Left ventricle myocardium inferior (tissue), 1 donor: ENCODE data around the gene PARD6G. TPM values are rescaled to one million over a fixed set of nuclear protein-coding genes. Genes with fewer than 3 reads are reported as not detected.

Source experiments
- DNase-seq: peaks from one replicate; pipeline ENCODE4 v3.0.0-alpha.2; 2020
- H3K27ac ChIP-seq: fragments of 200-600 bp; replicated peaks from 2 replicates; pipeline ENCODE4 v1.8.0; 2021
- H3K27me3 ChIP-seq: fragments of 200-600 bp; 2 replicates; pipeline ENCODE4 v1.8.0; 2021; ENCODE audit warnings: low read depth
- H3K36me3 ChIP-seq: fragments of 200-600 bp; 2 replicates; pipeline ENCODE4 v1.8.0; 2021
- H3K4me1 ChIP-seq: fragments of 200-600 bp; 2 replicates; pipeline ENCODE4 v1.8.0; 2021
- H3K4me3 ChIP-seq: fragments of 200-600 bp; 2 replicates; pipeline ENCODE4 v1.8.0; 2021; ENCODE audit warnings: mild to moderate bottlenecking, moderate library complexity
- H3K9me3 ChIP-seq: fragments of 200-600 bp; replicated peaks from 2 replicates; pipeline ENCODE4 v1.8.0; 2021
- intact Hi-C: fragments of 100-400 bp; cut with micrococcal nuclease; formaldehyde crosslinking; loops from one replicate; pipeline ENCODE4 v1.11.0; 2022
- total RNA-seq: library from RNA; stranded (reverse); fragmentation: NEBNext Ultra II Directional; extraction: Animal tissue kit (Norgen Biotek cat#: 25700); gene quantifications from one replicate; pipeline ENCODE4 v1.2.1, GENCODE V29; 2021
- TF ChIP-seq, protein P1 (sequence below): fragments of 200-600 bp; IDR thresholded peaks from 2 replicates; pipeline ENCODE4 v1.8.0; 2021; ENCODE audit warnings: antibody characterized with exemption, mild to moderate bottlenecking, borderline replicate concordance
- donor health status: DM: no; HTN: yes; CAD: no; lungs with severe emphysema.

PARD6G gene
- total RNA-seq, 1 donor from 2014 or later = 2.0 TPM

DNA sequence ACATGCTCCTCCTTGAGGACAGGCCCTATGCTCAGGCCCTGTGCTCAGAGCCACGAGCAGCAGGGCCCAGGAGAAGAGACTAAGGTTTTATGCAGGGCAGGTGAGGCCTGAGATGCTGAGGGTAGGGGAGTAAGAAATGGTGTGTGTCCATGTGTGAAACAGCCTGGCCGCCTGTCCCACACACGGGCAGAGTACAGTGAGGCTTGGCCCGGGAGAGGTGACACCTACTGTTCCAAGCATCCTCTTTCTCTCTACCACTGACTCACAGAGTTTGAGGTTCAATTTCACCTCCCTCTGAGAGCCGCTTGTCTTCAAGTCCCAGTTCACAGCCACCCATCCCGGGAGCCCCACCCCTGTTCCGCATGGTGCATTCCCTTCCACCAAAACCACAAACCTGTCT is 84.1 kb downstream of the PARD6G start:
- intact Hi-C loops = no loop called here
- TF ChIP-seq, protein P1, sequence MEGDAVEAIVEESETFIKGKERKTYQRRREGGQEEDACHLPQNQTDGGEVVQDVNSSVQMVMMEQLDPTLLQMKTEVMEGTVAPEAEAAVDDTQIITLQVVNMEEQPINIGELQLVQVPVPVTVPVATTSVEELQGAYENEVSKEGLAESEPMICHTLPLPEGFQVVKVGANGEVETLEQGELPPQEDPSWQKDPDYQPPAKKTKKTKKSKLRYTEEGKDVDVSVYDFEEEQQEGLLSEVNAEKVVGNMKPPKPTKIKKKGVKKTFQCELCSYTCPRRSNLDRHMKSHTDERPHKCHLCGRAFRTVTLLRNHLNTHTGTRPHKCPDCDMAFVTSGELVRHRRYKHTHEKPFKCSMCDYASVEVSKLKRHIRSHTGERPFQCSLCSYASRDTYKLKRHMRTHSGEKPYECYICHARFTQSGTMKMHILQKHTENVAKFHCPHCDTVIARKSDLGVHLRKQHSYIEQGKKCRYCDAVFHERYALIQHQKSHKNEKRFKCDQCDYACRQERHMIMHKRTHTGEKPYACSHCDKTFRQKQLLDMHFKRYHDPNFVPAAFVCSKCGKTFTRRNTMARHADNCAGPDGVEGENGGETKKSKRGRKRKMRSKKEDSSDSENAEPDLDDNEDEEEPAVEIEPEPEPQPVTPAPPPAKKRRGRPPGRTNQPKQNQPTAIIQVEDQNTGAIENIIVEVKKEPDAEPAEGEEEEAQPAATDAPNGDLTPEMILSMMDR = no peak
- no peaks in the 10 kb centered on the region for H3K36me3 ChIP-seq
- DNase-seq = no peak
- H3K4me1 ChIP-seq = no peaks in the 10 kb centered on the region
- H3K4me3 ChIP-seq = no peak overlapping the region
- H3K27me3 ChIP-seq = peaks cover 9% of the 10 kb centered on the region
- peaks cover 23% of the 10 kb centered on the region for H3K9me3 ChIP-seq
- no peak overlapping the region for H3K27ac ChIP-seq

DNA sequence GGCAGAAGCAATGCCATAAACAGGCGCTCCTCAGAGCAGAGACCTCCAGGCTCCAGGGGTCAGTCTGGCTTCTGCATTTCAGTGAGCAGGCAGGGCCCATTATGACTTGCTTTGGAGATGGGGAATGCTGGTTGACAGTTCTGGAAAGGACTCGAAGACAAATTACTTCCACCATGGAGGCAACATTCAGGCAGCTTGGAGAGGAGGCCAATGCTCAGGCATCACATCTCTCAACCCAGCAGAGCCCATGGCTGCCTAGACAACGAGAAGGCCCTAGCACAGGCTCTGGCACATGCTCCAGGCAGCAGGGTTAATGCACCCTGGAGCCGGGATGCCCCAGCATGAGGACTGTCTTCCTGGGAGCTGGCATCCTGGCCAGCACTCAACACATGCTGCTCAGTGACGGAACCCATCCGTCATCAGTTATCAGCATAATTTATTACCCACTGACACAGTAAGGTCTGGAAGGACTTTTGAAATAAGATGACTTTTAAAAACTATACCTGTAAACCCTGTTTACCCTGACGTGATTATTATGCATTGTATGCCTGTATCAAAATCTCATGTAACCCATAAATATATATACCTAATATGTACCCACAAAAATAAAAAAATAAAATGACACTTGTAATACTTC is 85.4 kb downstream of the PARD6G start:
- intact Hi-C loops = no loop called here
- H3K9me3 ChIP-seq = peaks cover 23% of the 10 kb centered on the region
- no peak for DNase-seq
- H3K27ac ChIP-seq = no peak overlapping the region
- no peak overlapping the region for H3K4me3 ChIP-seq
- no peaks in the 10 kb centered on the region for H3K4me1 ChIP-seq
- no peaks in the 10 kb centered on the region for H3K36me3 ChIP-seq
- peaks cover 9% of the 10 kb centered on the region for H3K27me3 ChIP-seq
- TF ChIP-seq, protein P1 = no peak

DNA sequence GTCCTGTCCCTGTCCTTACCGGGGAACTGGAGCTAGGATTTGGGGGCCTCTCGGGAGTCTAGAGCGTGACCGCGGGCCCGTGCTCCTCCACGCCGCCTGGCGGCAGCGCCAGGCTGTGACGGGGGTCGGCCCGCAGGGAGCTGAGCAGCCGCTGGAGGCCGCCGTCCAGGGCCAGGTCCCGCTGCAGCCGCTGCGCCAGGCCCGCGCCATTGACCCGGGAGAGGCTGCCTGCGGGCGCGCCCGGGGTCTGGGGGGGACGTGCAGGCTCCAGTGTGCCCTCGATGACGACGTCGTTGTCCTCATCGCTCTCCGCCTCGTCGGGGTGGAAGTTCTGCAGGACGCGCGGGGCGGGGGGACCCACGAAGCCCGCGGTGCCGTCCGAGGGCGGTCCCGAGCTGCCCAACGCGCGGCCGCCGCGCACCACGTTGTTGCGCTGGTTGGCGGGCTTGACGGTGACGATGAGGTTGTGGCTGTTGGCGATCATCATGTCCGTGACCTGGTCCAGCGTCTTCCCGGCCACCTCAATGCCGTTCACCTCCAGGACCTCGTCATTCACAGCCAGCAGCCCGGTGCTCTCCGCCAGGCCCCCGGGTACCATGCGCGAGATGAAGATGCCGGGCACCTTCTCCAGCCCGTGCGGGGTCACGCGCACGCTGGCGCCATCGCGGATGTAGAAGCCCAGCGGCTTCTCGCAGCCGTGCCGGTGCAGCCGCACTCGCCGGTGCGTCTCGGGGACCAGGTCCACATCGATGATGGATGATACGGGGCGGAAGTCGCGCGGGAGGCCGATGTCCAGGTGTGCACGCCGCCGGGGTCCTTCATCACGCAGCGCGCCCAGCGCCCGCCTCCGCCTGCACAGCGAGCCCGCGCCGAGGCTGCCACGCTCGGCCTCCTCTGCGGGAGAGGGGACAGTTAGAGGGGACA is 87.3 kb downstream of the PARD6G start:
- TF ChIP-seq, protein P1 = peak; percentile 72
- Histone ChIP-seq H3K27me3 (peaks cover 9% of the 10 kb centered on the region), H3K36me3 (no peaks in the 10 kb centered on the region), H3K9me3 (peaks cover 12% of the 10 kb centered on the region), H3K4me1 (no peaks in the 10 kb centered on the region), H3K27ac (no peak overlapping the region), H3K4me3 (peak overlapping the region; percentile 55)
- DNase-seq = peak; percentile 32
- intact Hi-C loops = no loop called here

DNA sequence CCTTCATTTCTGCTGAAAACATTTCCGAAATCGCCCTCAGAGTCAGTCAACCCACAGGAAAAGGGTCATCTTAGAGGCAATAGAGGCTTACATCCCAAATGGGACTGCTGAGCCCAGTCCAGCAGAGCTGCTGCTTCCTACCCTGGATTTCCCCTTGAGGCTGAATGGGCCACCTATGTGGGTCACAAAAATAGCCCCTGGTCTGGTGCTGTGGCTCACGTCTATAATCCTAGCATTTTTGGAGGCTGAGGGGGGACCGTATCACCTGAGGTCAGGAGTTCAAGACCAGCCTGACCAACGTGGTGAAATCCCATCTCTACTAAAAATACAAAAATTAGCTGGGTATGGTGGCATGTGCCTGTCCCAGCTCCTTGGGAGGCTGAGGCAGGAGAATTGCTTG is 88.9 kb downstream of the PARD6G start:
- no peaks in the 10 kb centered on the region for H3K9me3 ChIP-seq
- DNase-seq = no peak
- peaks cover 9% of the 10 kb centered on the region for H3K27me3 ChIP-seq
- TF ChIP-seq, protein P1 = no peak
- intact Hi-C loops = no loop called here
- H3K36me3 ChIP-seq = no peaks in the 10 kb centered on the region
- no peaks in the 10 kb centered on the region for H3K4me1 ChIP-seq
- H3K27ac ChIP-seq = no peak overlapping the region
- H3K4me3 ChIP-seq = no peak overlapping the region

DNA sequence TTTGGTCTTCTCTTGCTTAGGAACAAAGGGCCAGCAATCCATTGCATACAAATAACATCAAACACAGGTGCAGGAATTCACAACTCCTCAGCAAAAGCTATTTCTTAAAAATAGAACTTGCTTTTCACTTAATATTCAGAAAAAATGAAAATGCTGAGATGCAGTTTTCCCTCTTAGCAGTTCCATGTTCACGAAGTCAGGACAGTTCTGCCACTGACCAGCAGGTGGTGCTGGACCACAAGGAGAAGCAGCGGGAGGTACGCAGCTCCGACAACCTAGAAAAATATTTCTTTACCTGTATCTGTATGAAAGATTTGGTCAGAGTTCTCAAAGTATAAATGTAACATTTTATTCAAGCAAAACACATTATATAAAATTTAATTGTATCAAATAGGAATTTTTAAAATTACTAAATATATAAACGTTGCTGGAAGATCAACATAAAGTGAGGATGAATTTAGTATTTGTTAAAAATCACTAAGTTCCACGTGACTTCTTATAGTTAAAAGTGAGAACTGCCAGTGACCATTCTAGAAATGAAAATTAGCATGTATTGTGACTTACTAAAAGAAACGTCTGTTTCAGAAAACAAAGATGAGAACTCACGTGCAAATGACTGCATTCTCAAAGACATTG is 89.5 kb downstream of the PARD6G start:
- Histone ChIP-seq H3K9me3 (no peaks in the 10 kb centered on the region), H3K27ac (no peak overlapping the region), H3K36me3 (no peaks in the 10 kb centered on the region), H3K27me3 (peaks cover 9% of the 10 kb centered on the region), H3K4me1 (no peaks in the 10 kb centered on the region), H3K4me3 (no peak overlapping the region)
- intact Hi-C loops = no loop called here
- DNase-seq = peak; percentile 76
- TF ChIP-seq, protein P1 = peak; percentile 98
